Spleen (tissue), 7 donors: ENCODE data around the gene AKAP13.

ENCODE experiments used
- CTCF ChIP-seq, 11 experiments: fragments of 200-600 bp in 7 of 11; fragments of 450-650 bp in 4 of 11; sonication (generic) in 4 of 11; IDR thresholded peaks in 8 of 11; conservative IDR thresholded peaks in 3 of 11; 1 replicate in 7 of 11; 2 replicates in 4 of 11; pipeline versions ENCODE4 v1.4.0 to v1.8.0; 2016 to 2021; ENCODE audit warnings: antibody characterized with exemption in 11 of 11, inconsistent platforms in 4 of 11, mild to moderate bottlenecking in 1 of 11
- POLR2AphosphoS5 ChIP-seq, 3 donors: sonication (generic); formaldehyde crosslinking; IDR thresholded peaks; one replicate each; pipeline ENCODE4 v1.5.1; 2017; ENCODE audit warnings: antibody characterized with exemption in 3 of 3
- donor health status: DM: no; HTN: no; CAD: no; lungs with moderate emphysema.
- donor health status: DM: no; HTN: no; CAD: no.
- donor health status: DM: no; HTN: no; CAD: no.

GRCh38 chr15:85555875-85556617, 175.6 kb downstream of the AKAP13 start:
- TF ChIP-seq CTCF (IDR thresholded peaks at IDR 0.05 in 8 of 11, conservative IDR thresholded peaks at IDR 0.05 in 3 of 11) (no peak), POLR2AphosphoS5 (IDR thresholded peaks at IDR 0.05) (no peak)
